Left renal cortex interstitium (tissue), 4 donors: ENCODE data around the gene CTTNBP2NL. TPM values are rescaled to one million over a fixed set of nuclear protein-coding genes. Genes with fewer than 3 reads are reported as not detected.

Experiments
- DNase-seq, 4 donors: peaks; one replicate each; pipeline ENCODE4 v3.0.0-alpha.2; 2013; ENCODE audit warnings: low read depth in 4 of 4, low spot score in 2 of 4, missing footprints in 1 of 4
- polyA plus RNA-seq, 4 donors: library from polyadenylated mRNA; unstranded; fragments of 120-200 nt; gene quantifications; one replicate each; pipeline ENCODE4 v1.2.1, GENCODE V29; 2013; ENCODE audit not compliant: insufficient read length in 4 of 4

The CTTNBP2NL gene
- 10 to 100 TPM; 36.9 to 41.2 (median 40.5) TPM for polyA plus RNA-seq

GRCh38 chr1:112395821-112396652 is at the start of gene CTTNBP2NL:
CTTNBP2NL (plus strand) TSS chr1:112396214; CDS start chr1:112416166, 19,952 bp downstream.
- peak; percentile 89 to 97 (median 94) for DNase-seq

GRCh38 chr1:112346801-112347350 is 49.1 kb upstream of the CTTNBP2NL start:
- no peak for DNase-seq

GRCh38 chr1:112356765-112357164 is 39.2 kb upstream of the CTTNBP2NL start:
- DNase-seq, result no peak

GRCh38 chr1:112357467-112357866 is 38.5 kb upstream of the CTTNBP2NL start:
- DNase-seq, result no peak

GRCh38 chr1:112358061-112358770 is 37.8 kb upstream of the CTTNBP2NL start:
- no peak for DNase-seq

GRCh38 chr1:112358798-112359408 is 37.1 kb upstream of the CTTNBP2NL start:
- no peak for DNase-seq

GRCh38 chr1:112359961-112360767 is 35.9 kb upstream of the CTTNBP2NL start:
- DNase-seq, result no peak

- DNase-seq, result no peak
Observed at GRCh38 chr1:112363636-112364035, 32.4 kb upstream of the CTTNBP2NL start.

GRCh38 chr1:112368198-112368597 is 27.8 kb upstream of the CTTNBP2NL start:
- no peak for DNase-seq

GRCh38 chr1:112369392-112370285 is 26.4 kb upstream of the CTTNBP2NL start:
- peak in 3 of 4 donors; percentile 46 to 77 (median 61) for DNase-seq

- DNase-seq, result no peak
Observed at GRCh38 chr1:112370996-112371395, 25.0 kb upstream of the CTTNBP2NL start.

- DNase-seq, result no peak
Observed at GRCh38 chr1:112371775-112372174, 24.2 kb upstream of the CTTNBP2NL start.

GRCh38 chr1:112373806-112374205 is 22.2 kb upstream of the CTTNBP2NL start:
- DNase-seq, result no peak

- no peak for DNase-seq
Observed at GRCh38 chr1:112375701-112376100, 20.3 kb upstream of the CTTNBP2NL start.

- no peak for DNase-seq
Observed at GRCh38 chr1:112380356-112380755, 15.7 kb upstream of the CTTNBP2NL start.

- DNase-seq, result no peak
Observed at GRCh38 chr1:112381324-112382076, 14.5 kb upstream of the CTTNBP2NL start.

GRCh38 chr1:112383759-112384370 is 12.1 kb upstream of the CTTNBP2NL start:
- DNase-seq, result no peak
